ENCODE results near the gene KTN1. TPM values are rescaled to one million over a fixed set of nuclear protein-coding genes. Genes with fewer than 3 reads are reported as not detected.

The KTN1 gene
- polyA plus RNA-seq, 2 donors: 45.8 to 63.1 TPM

- peaks cover 0 to 4% of the 10 kb centered on the region in 2 donors for H3K36me3 ChIP-seq (ENCODE audit: control insufficient read depth in 2 of 2, insufficient read depth in 2 of 2, low read length in 1 of 2)
- no peaks in the 10 kb centered on the region for H3K27me3 ChIP-seq (ENCODE audit: control insufficient read depth in 1 of 2, insufficient read depth in 2 of 2, low read length in 2 of 2)
- H3K27ac ChIP-seq (ENCODE audit: low read depth in 2 of 2, low read length in 1 of 2): no peak overlapping the region
- no peaks in the 10 kb centered on the region for H3K9me3 ChIP-seq (ENCODE audit: control insufficient read depth in 2 of 2, insufficient read depth in 1 of 2, low read depth in 1 of 2, low read length in 1 of 2)
- no peaks in the 10 kb centered on the region for H3K4me1 ChIP-seq (ENCODE audit: control insufficient read depth in 2 of 2, insufficient read depth in 2 of 2, low read length in 1 of 2)
- H3K4me3 ChIP-seq (ENCODE audit: low read depth in 1 of 2, low read length in 2 of 2): no peak overlapping the region
Measured at GRCh38 chr14:55661029-55661428, 81.0 kb downstream of the KTN1 start.

GRCh38 chr14:55662752-55663151 is 82.7 kb downstream of the KTN1 start:
- 80 to 89% methylated on average over 5 of the region's 5 CpGs for WGBS, 2 donors

GRCh38 chr14:55665067-55665675 is 85.2 kb downstream of the KTN1 start:
- WGBS, 2 donors: 87 to 88% methylated on average over 4 of the region's 4 CpGs

More at GRCh38 chr14:55662752-55663151, 82.7 kb downstream of the KTN1 start:
- Histone ChIP-seq H3K27me3 (ENCODE audit: control insufficient read depth in 1 of 2, insufficient read depth in 2 of 2, low read length in 2 of 2) (no peaks in the 10 kb centered on the region), H3K9me3 (ENCODE audit: control insufficient read depth in 2 of 2, insufficient read depth in 1 of 2, low read depth in 1 of 2, low read length in 1 of 2) (no peaks in the 10 kb centered on the region), H3K4me3 (ENCODE audit: low read depth in 1 of 2, low read length in 2 of 2) (no peak overlapping the region), H3K4me1 (ENCODE audit: control insufficient read depth in 2 of 2, insufficient read depth in 2 of 2, low read length in 1 of 2) (no peaks in the 10 kb centered on the region), H3K27ac (ENCODE audit: low read depth in 2 of 2, low read length in 1 of 2) (no peak overlapping the region), H3K36me3 (ENCODE audit: control insufficient read depth in 2 of 2, insufficient read depth in 2 of 2, low read length in 1 of 2) (peaks cover 0 to 4% of the 10 kb centered on the region in 2 donors)

GRCh38 chr14:55667801-55668200 is 87.8 kb downstream of the KTN1 start:
- Histone ChIP-seq H3K27ac (ENCODE audit: low read depth in 2 of 2, low read length in 1 of 2) (no peak overlapping the region), H3K4me1 (ENCODE audit: control insufficient read depth in 2 of 2, insufficient read depth in 2 of 2, low read length in 1 of 2) (no peaks in the 10 kb centered on the region), H3K9me3 (ENCODE audit: control insufficient read depth in 2 of 2, insufficient read depth in 1 of 2, low read depth in 1 of 2, low read length in 1 of 2) (no peaks in the 10 kb centered on the region), H3K36me3 (ENCODE audit: control insufficient read depth in 2 of 2, insufficient read depth in 2 of 2, low read length in 1 of 2) (peaks cover 0 to 7% of the 10 kb centered on the region in 2 donors), H3K27me3 (ENCODE audit: control insufficient read depth in 1 of 2, insufficient read depth in 2 of 2, low read length in 2 of 2) (no peaks in the 10 kb centered on the region), H3K4me3 (ENCODE audit: low read depth in 1 of 2, low read length in 2 of 2) (no peak overlapping the region)
- WGBS, 2 donors: 71 to 93% methylated on average over 2 of the region's 2 CpGs

More at GRCh38 chr14:55665067-55665675, 85.2 kb downstream of the KTN1 start:
- Histone ChIP-seq H3K27me3 (ENCODE audit: control insufficient read depth in 1 of 2, insufficient read depth in 2 of 2, low read length in 2 of 2) (no peaks in the 10 kb centered on the region), H3K27ac (ENCODE audit: low read depth in 2 of 2, low read length in 1 of 2) (no peak overlapping the region), H3K9me3 (ENCODE audit: control insufficient read depth in 2 of 2, insufficient read depth in 1 of 2, low read depth in 1 of 2, low read length in 1 of 2) (no peaks in the 10 kb centered on the region), H3K4me3 (ENCODE audit: low read depth in 1 of 2, low read length in 2 of 2) (no peak overlapping the region), H3K4me1 (ENCODE audit: control insufficient read depth in 2 of 2, insufficient read depth in 2 of 2, low read length in 1 of 2) (no peaks in the 10 kb centered on the region), H3K36me3 (ENCODE audit: control insufficient read depth in 2 of 2, insufficient read depth in 2 of 2, low read length in 1 of 2) (peaks cover 0 to 4% of the 10 kb centered on the region in 2 donors)

- H3K27ac ChIP-seq (ENCODE audit: low read depth in 2 of 2, low read length in 1 of 2): no peak overlapping the region
- no peaks in the 10 kb centered on the region for H3K9me3 ChIP-seq (ENCODE audit: control insufficient read depth in 2 of 2, insufficient read depth in 1 of 2, low read depth in 1 of 2, low read length in 1 of 2)
- no peaks in the 10 kb centered on the region for H3K27me3 ChIP-seq (ENCODE audit: control insufficient read depth in 1 of 2, insufficient read depth in 2 of 2, low read length in 2 of 2)
- 84 to 92% methylated on average over 2 of the region's 2 CpGs for WGBS, 2 donors
- no peaks in the 10 kb centered on the region for H3K4me1 ChIP-seq (ENCODE audit: control insufficient read depth in 2 of 2, insufficient read depth in 2 of 2, low read length in 1 of 2)
- peaks cover 0 to 9% of the 10 kb centered on the region in 2 donors for H3K36me3 ChIP-seq (ENCODE audit: control insufficient read depth in 2 of 2, insufficient read depth in 2 of 2, low read length in 1 of 2)
- H3K4me3 ChIP-seq (ENCODE audit: low read depth in 1 of 2, low read length in 2 of 2): no peak overlapping the region
Measured at GRCh38 chr14:55671641-55672040, 91.6 kb downstream of the KTN1 start.

GRCh38 chr14:55673048-55673447 is 93.0 kb downstream of the KTN1 start:
- Histone ChIP-seq H3K4me1 (ENCODE audit: control insufficient read depth in 2 of 2, insufficient read depth in 2 of 2, low read length in 1 of 2) (no peaks in the 10 kb centered on the region), H3K27ac (ENCODE audit: low read depth in 2 of 2, low read length in 1 of 2) (no peak overlapping the region), H3K27me3 (ENCODE audit: control insufficient read depth in 1 of 2, insufficient read depth in 2 of 2, low read length in 2 of 2) (no peaks in the 10 kb centered on the region), H3K36me3 (ENCODE audit: control insufficient read depth in 2 of 2, insufficient read depth in 2 of 2, low read length in 1 of 2) (peaks cover 0 to 9% of the 10 kb centered on the region in 2 donors), H3K4me3 (ENCODE audit: low read depth in 1 of 2, low read length in 2 of 2) (no peak overlapping the region), H3K9me3 (ENCODE audit: control insufficient read depth in 2 of 2, insufficient read depth in 1 of 2, low read depth in 1 of 2, low read length in 1 of 2) (no peaks in the 10 kb centered on the region)
- 69 to 90% methylated on average over 2 of the region's 2 CpGs for WGBS, 2 donors

GRCh38 chr14:55681096-55681495 is 101.1 kb downstream of the KTN1 start:
- WGBS, 2 donors: 94 to 98% methylated on average over 2 of the region's 2 CpGs
- Histone ChIP-seq H3K4me3 (ENCODE audit: low read depth in 1 of 2, low read length in 2 of 2) (no peak overlapping the region), H3K27ac (ENCODE audit: low read depth in 2 of 2, low read length in 1 of 2) (no peak overlapping the region), H3K9me3 (ENCODE audit: control insufficient read depth in 2 of 2, insufficient read depth in 1 of 2, low read depth in 1 of 2, low read length in 1 of 2) (no peaks in the 10 kb centered on the region), H3K36me3 (ENCODE audit: control insufficient read depth in 2 of 2, insufficient read depth in 2 of 2, low read length in 1 of 2) (peaks cover 8% of the 10 kb centered on the region in 2 donors), H3K4me1 (ENCODE audit: control insufficient read depth in 2 of 2, insufficient read depth in 2 of 2, low read length in 1 of 2) (no peaks in the 10 kb centered on the region), H3K27me3 (ENCODE audit: control insufficient read depth in 1 of 2, insufficient read depth in 2 of 2, low read length in 2 of 2) (no peaks in the 10 kb centered on the region)

- Histone ChIP-seq H3K36me3 (ENCODE audit: control insufficient read depth in 2 of 2, insufficient read depth in 2 of 2, low read length in 1 of 2) (peaks cover 6 to 8% of the 10 kb centered on the region in 2 donors), H3K27me3 (ENCODE audit: control insufficient read depth in 1 of 2, insufficient read depth in 2 of 2, low read length in 2 of 2) (no peaks in the 10 kb centered on the region), H3K27ac (ENCODE audit: low read depth in 2 of 2, low read length in 1 of 2) (no peak overlapping the region), H3K9me3 (ENCODE audit: control insufficient read depth in 2 of 2, insufficient read depth in 1 of 2, low read depth in 1 of 2, low read length in 1 of 2) (no peaks in the 10 kb centered on the region), H3K4me3 (ENCODE audit: low read depth in 1 of 2, low read length in 2 of 2) (no peak overlapping the region), H3K4me1 (ENCODE audit: control insufficient read depth in 2 of 2, insufficient read depth in 2 of 2, low read length in 1 of 2) (no peaks in the 10 kb centered on the region)
- WGBS, 2 donors: 96 to 98% methylated on average over 8 of the region's 8 CpGs
Measured at GRCh38 chr14:55684956-55685584, 105.1 kb downstream of the KTN1 start.

GRCh38 chr14:55686713-55687112 is 106.7 kb downstream of the KTN1 start:
- Histone ChIP-seq H3K27me3 (ENCODE audit: control insufficient read depth in 1 of 2, insufficient read depth in 2 of 2, low read length in 2 of 2) (no peaks in the 10 kb centered on the region), H3K36me3 (ENCODE audit: control insufficient read depth in 2 of 2, insufficient read depth in 2 of 2, low read length in 1 of 2) (peaks cover 6 to 8% of the 10 kb centered on the region in 2 donors), H3K4me3 (ENCODE audit: low read depth in 1 of 2, low read length in 2 of 2) (no peak overlapping the region), H3K27ac (ENCODE audit: low read depth in 2 of 2, low read length in 1 of 2) (no peak overlapping the region), H3K4me1 (ENCODE audit: control insufficient read depth in 2 of 2, insufficient read depth in 2 of 2, low read length in 1 of 2) (no peaks in the 10 kb centered on the region), H3K9me3 (ENCODE audit: control insufficient read depth in 2 of 2, insufficient read depth in 1 of 2, low read depth in 1 of 2, low read length in 1 of 2) (no peaks in the 10 kb centered on the region)
- 90 to 94% methylated on average over 7 of the region's 7 CpGs for WGBS, 2 donors

- Histone ChIP-seq H3K9me3 (ENCODE audit: control insufficient read depth in 2 of 2, insufficient read depth in 1 of 2, low read depth in 1 of 2, low read length in 1 of 2) (no peaks in the 10 kb centered on the region), H3K4me3 (ENCODE audit: low read depth in 1 of 2, low read length in 2 of 2) (no peak overlapping the region), H3K27ac (ENCODE audit: low read depth in 2 of 2, low read length in 1 of 2) (no peak overlapping the region), H3K36me3 (ENCODE audit: control insufficient read depth in 2 of 2, insufficient read depth in 2 of 2, low read length in 1 of 2) (peaks cover 6 to 8% of the 10 kb centered on the region in 2 donors), H3K27me3 (ENCODE audit: control insufficient read depth in 1 of 2, insufficient read depth in 2 of 2, low read length in 2 of 2) (no peaks in the 10 kb centered on the region), H3K4me1 (ENCODE audit: control insufficient read depth in 2 of 2, insufficient read depth in 2 of 2, low read length in 1 of 2) (no peaks in the 10 kb centered on the region)
- 70 to 81% methylated on average over 2 of the region's 2 CpGs for WGBS, 2 donors
Measured at GRCh38 chr14:55688566-55688965, 108.6 kb downstream of the KTN1 start.

All from esophagus (tissue), 2 donors.